Osteoblast (primary cell): ENCODE results near the gene DPP6. TPM values are rescaled to one million over a fixed set of nuclear protein-coding genes. Genes with fewer than 3 reads are reported as not detected.

Source experiments
- DNase-seq: peaks from one replicate; pipeline ENCODE4 v3.0.0; 2011; ENCODE audit warnings: low spot score, mixed read lengths; ENCODE audit not compliant: insufficient read length; ENCODE audit errors: missing footprints
- H2AFZ ChIP-seq: 2 replicates; pipeline ENCODE4 v1.6.0; 2011; ENCODE audit warnings: mild to moderate bottlenecking, low read length
- H3K27ac ChIP-seq: 2 replicates; pipeline ENCODE4 v1.5.1; 2011; ENCODE audit warnings: mild to moderate bottlenecking, low read depth, low read length, moderate library complexity
- H3K27me3 ChIP-seq: 2 replicates; pipeline ENCODE4 v1.6.0; 2012; ENCODE audit warnings: mild to moderate bottlenecking, control low read depth, inconsistent platforms, low read length, moderate library complexity; ENCODE audit not compliant: insufficient read depth
- H3K36me3 ChIP-seq: 2 replicates; pipeline ENCODE4 v1.5.1; 2011; ENCODE audit warnings: mild to moderate bottlenecking, low read length, control low read depth, moderate library complexity; ENCODE audit not compliant: insufficient read depth
- H3K4me1 ChIP-seq: 2 replicates; pipeline ENCODE4 v1.5.1; 2011; ENCODE audit warnings: mild to moderate bottlenecking, low read length, control low read depth, moderate library complexity; ENCODE audit not compliant: insufficient read depth
- H3K4me2 ChIP-seq: 2 replicates; pipeline ENCODE4 v1.6.0; 2011; ENCODE audit warnings: mild to moderate bottlenecking, low read length; ENCODE audit not compliant: insufficient read depth
- H3K4me3 ChIP-seq: fragments of 200-600 bp; sonication (generic); 3 replicates; pipeline ENCODE4 v1.5.1; 2012; ENCODE audit warnings: mild to moderate bottlenecking, low read length, inconsistent platforms; ENCODE audit not compliant: insufficient read depth
- H3K79me2 ChIP-seq: 2 replicates; pipeline ENCODE4 v1.6.0; 2012; ENCODE audit warnings: mild to moderate bottlenecking, low read length, control low read depth, inconsistent platforms; ENCODE audit not compliant: insufficient read depth
- H3K9me3 ChIP-seq: 2 replicates; pipeline ENCODE4 v1.5.1; 2011; ENCODE audit warnings: low read depth, low read length, control low read depth
- H4K20me1 ChIP-seq: 2 replicates; pipeline ENCODE4 v1.6.0; 2012; ENCODE audit warnings: mild to moderate bottlenecking, low read length, control low read depth; ENCODE audit not compliant: insufficient read depth
- total RNA-seq: library from RNA; depleted of rRNA; stranded (reverse); fragments of >200 nt; gene quantifications from 2 replicates; pipeline ENCODE4 v1.2.3, GENCODE V29; 2012
- TF ChIP-seq, protein P1 (sequence below): IDR thresholded peaks from 2 replicates; pipeline ENCODE4 v1.5.1; 2011; ENCODE audit warnings: mild to moderate bottlenecking, low read depth, low read length, moderate library complexity; ENCODE audit errors: extremely low read depth

DPP6 gene
- total RNA-seq, 1 donor, result not detected

DNA sequence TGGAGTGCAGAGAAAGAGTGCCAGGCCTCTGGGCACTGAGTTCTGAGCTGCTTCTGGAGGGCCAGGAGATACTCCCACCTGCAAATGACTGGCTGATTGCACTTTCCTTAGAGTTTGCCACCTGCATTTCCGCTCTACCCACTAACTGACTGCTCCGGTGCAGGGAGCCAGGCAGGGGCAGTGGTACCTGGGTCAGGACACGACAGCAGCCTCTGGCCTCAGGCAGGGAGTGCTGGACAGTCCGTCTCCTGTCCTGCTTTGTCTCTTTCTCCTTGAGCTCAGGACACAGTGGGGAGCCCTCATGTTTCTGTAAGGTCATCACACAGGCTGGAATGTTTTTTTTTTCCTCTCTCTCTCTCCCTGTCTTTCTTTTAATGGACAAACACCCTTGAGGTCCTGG, 252.0 kb downstream of the DPP6 start:
- DNase-seq, result no peak
- no peak overlapping the region for H3K4me3 ChIP-seq
- H2AFZ ChIP-seq, result no peak overlapping the region
- no peaks in the 10 kb centered on the region for H3K79me2 ChIP-seq
- no peak overlapping the region for H3K27ac ChIP-seq
- TF ChIP-seq, protein P1, sequence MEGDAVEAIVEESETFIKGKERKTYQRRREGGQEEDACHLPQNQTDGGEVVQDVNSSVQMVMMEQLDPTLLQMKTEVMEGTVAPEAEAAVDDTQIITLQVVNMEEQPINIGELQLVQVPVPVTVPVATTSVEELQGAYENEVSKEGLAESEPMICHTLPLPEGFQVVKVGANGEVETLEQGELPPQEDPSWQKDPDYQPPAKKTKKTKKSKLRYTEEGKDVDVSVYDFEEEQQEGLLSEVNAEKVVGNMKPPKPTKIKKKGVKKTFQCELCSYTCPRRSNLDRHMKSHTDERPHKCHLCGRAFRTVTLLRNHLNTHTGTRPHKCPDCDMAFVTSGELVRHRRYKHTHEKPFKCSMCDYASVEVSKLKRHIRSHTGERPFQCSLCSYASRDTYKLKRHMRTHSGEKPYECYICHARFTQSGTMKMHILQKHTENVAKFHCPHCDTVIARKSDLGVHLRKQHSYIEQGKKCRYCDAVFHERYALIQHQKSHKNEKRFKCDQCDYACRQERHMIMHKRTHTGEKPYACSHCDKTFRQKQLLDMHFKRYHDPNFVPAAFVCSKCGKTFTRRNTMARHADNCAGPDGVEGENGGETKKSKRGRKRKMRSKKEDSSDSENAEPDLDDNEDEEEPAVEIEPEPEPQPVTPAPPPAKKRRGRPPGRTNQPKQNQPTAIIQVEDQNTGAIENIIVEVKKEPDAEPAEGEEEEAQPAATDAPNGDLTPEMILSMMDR, result no peak
- H4K20me1 ChIP-seq, result no peaks in the 10 kb centered on the region
- H3K4me2 ChIP-seq, result no peak overlapping the region
- no peaks in the 10 kb centered on the region for H3K9me3 ChIP-seq
- H3K27me3 ChIP-seq, result no peaks in the 10 kb centered on the region
- H3K36me3 ChIP-seq, result no peaks in the 10 kb centered on the region
- H3K4me1 ChIP-seq, result no peaks in the 10 kb centered on the region

DNA sequence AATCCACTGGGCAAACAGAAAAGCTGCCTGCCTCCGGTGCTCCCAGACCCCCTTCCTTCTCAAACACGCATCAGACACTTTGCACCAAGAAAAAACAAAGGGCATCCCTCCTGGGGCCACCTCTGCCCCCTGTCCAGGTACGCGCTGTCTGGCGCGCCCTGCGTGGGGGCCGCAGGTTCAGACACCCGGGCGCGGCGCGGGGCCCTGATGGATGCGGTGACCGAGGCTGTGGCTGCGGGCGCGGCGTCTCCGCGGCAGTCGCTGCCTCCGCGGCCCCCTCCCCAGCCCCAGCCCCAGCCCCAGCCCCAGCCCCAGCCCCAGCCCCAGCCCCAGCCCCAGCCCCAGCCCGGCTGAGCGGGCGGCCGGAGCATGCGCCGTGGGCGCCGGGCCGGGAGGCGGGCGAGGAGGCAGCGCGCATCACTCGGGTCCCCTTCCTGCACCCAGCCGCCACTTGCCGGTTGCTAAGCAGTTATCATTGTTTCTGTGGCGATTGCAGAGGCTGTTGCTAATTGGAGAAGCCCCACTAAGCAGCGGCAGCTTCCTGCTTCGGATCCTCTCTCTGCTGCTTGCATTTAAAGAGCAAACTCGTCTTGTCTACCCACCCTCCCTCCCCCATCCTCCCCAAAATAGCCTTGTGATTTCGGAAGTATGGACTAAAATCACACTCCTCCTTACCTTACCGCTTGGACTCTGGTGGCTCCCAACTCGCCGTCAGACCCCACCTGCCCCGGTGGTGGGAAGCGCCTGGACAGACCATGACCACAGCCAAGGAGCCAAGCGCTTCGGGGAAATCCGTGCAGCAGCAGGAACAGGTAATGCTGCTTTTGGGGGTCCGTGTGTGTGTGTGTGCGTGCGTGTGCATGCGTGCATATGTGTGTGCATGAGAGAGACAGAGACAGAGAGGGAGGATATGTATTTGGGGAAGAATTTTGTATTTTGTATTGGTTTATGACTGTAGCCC, 252.8 kb downstream of the DPP6 start:
- H3K4me2 ChIP-seq, result no peak overlapping the region
- H2AFZ ChIP-seq, result no peak overlapping the region
- TF ChIP-seq, protein P1, result no peak
- H3K27me3 ChIP-seq, result no peaks in the 10 kb centered on the region
- H4K20me1 ChIP-seq, result no peaks in the 10 kb centered on the region
- no peak for DNase-seq
- H3K27ac ChIP-seq, result no peak overlapping the region
- H3K4me1 ChIP-seq, result no peaks in the 10 kb centered on the region
- no peaks in the 10 kb centered on the region for H3K9me3 ChIP-seq
- H3K36me3 ChIP-seq, result no peaks in the 10 kb centered on the region
- no peaks in the 10 kb centered on the region for H3K79me2 ChIP-seq
- H3K4me3 ChIP-seq, result no peak overlapping the region

DNA sequence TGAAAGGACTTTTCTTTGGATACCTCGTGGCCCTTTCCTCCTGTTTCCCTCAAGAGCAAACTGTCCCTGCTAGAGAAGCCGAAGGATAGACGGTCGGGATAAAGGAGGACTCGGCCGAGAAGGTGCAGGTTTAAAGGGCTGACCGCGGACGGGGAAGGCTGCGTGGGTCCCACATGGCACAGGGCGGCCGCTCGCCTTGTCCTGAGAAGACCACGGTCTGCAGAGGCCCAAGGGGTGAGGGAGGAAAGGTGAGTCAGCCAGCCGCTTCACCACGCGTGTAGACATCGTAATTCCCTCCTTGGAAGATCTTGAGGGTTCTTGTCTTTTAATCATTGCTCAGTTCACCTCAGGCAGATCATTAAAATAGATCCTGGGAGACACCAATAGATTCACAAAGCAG, 253.8 kb downstream of the DPP6 start:
- Histone ChIP-seq H3K4me3 (no peak overlapping the region), H3K36me3 (no peaks in the 10 kb centered on the region), H3K27ac (no peak overlapping the region), H3K4me2 (no peak overlapping the region), H3K79me2 (no peaks in the 10 kb centered on the region), H3K4me1 (no peaks in the 10 kb centered on the region), H4K20me1 (no peaks in the 10 kb centered on the region), H3K27me3 (no peaks in the 10 kb centered on the region), H3K9me3 (no peaks in the 10 kb centered on the region), H2AFZ (no peak overlapping the region)
- no peak for DNase-seq
- TF ChIP-seq, protein P1, result no peak

DNA sequence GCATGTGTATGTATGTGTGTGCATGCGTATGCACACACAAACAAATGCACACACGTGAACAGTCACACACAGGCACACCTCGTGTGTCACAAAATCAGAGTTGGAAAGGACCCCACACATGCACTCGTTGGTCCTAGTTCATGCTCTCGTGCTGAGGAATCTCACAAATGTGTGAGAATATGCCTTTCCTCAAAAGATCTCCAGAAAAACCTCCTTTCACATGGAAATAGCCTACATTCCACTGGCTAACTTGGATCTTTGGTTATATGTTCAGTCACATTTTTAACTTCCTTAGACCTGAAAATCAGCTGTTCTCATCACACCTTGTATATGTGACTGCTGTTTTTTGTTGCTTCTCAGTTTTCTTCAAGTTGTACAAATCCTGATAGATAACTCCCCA, 256.7 kb downstream of the DPP6 start:
- no peaks in the 10 kb centered on the region for H4K20me1 ChIP-seq
- no peaks in the 10 kb centered on the region for H3K9me3 ChIP-seq
- no peaks in the 10 kb centered on the region for H3K79me2 ChIP-seq
- TF ChIP-seq, protein P1, result no peak
- no peaks in the 10 kb centered on the region for H3K27me3 ChIP-seq
- no peaks in the 10 kb centered on the region for H3K36me3 ChIP-seq
- no peak overlapping the region for H2AFZ ChIP-seq
- H3K4me1 ChIP-seq, result no peaks in the 10 kb centered on the region
- H3K4me3 ChIP-seq, result no peak overlapping the region
- H3K27ac ChIP-seq, result no peak overlapping the region
- H3K4me2 ChIP-seq, result no peak overlapping the region
- no peak for DNase-seq
